ENCODE measurements around the gene C1QTNF2. TPM values are rescaled to one million over a fixed set of nuclear protein-coding genes. Genes with fewer than 3 reads are reported as not detected.
"Not testable (repeated sequence)": the region's sequence is repeated elsewhere in the genome, so short reads cannot be mapped to it uniquely, and the experiment has no call there.

C1QTNF2 gene
- total RNA-seq, 1 donor from 2014 or later = 3.7 TPM

- Histone ChIP-seq H3K4me3 (no peak overlapping the region), H3K27me3 (no peaks in the 10 kb centered on the region), H3K27ac (no peak overlapping the region), H3K9me3 (no peaks in the 10 kb centered on the region), H3K4me1 (no peaks in the 10 kb centered on the region), H3K36me3 (no peaks in the 10 kb centered on the region)
- no peak for TF ChIP-seq CTCF (IDR thresholded peaks at IDR 0.05)
- DNase-seq (ENCODE audit: low spot score in 2 of 2) = no peak
- intact Hi-C loops (cut with DNase I) = no loop called here
These were observed 27.9 kb downstream of the C1QTNF2 start for GRCh38 chr5:160342413-160342941.

DNA sequence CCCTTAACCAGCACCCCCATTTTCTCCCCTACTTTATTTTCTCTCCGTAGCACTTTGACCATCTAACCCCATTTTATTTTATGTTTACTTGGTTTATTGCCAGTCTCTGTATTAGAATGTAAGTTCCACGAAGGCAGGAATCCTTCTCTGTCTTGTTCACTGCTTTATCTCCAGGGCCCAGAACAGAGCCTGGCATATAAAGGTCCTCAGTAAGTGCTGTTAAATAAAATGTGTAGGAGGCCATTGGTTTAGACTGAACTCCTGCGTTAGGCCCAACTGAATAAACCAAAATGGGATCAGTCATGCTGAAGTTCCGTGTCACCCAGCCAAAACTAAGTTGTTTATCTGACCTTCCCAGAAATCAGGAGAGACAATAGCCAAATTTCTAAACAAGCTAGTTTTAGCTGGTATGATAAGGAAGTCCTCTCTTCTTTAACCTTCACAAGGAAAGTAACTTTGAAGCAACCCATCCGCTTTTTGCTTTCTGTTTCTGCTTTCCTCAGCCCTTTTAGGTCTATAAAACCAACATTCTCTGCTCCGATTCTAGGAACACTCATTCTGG is 29.0 kb downstream of the C1QTNF2 start:
- Histone ChIP-seq H3K36me3 (no peaks in the 10 kb centered on the region), H3K4me1 (no peaks in the 10 kb centered on the region), H3K9me3 (no peaks in the 10 kb centered on the region), H3K27me3 (no peaks in the 10 kb centered on the region), H3K4me3 (no peak overlapping the region), H3K27ac (no peak overlapping the region)
- no peak for DNase-seq (ENCODE audit: low spot score in 2 of 2)
- intact Hi-C loops (cut with DNase I) = no loop called here
- TF ChIP-seq CTCF (IDR thresholded peaks at IDR 0.05) = no peak

- H3K27ac ChIP-seq = not testable (repeated sequence)
These were observed 29.9 kb downstream of the C1QTNF2 start for GRCh38 chr5:160340513-160340912.

GRCh38 chr5:160339406-160340130 is 30.9 kb downstream of the C1QTNF2 start:
- no peak for DNase-seq (ENCODE audit: low spot score in 2 of 2)
- Histone ChIP-seq H3K4me3 (no peak overlapping the region), H3K9me3 (no peaks in the 10 kb centered on the region), H3K36me3 (no peaks in the 10 kb centered on the region), H3K27ac (no peak overlapping the region), H3K4me1 (no peaks in the 10 kb centered on the region), H3K27me3 (no peaks in the 10 kb centered on the region)
- no peak for TF ChIP-seq CTCF (IDR thresholded peaks at IDR 0.05)
- intact Hi-C loops (cut with DNase I) = no loop called here

More at GRCh38 chr5:160340513-160340912, 29.9 kb downstream of the C1QTNF2 start:
- DNase-seq (ENCODE audit: low spot score in 2 of 2); H3K4me1 ChIP-seq; H3K9me3 ChIP-seq; H3K4me3 ChIP-seq; H3K27me3 ChIP-seq; H3K36me3 ChIP-seq; intact Hi-C loops (cut with DNase I): not testable (repeated sequence)

DNA sequence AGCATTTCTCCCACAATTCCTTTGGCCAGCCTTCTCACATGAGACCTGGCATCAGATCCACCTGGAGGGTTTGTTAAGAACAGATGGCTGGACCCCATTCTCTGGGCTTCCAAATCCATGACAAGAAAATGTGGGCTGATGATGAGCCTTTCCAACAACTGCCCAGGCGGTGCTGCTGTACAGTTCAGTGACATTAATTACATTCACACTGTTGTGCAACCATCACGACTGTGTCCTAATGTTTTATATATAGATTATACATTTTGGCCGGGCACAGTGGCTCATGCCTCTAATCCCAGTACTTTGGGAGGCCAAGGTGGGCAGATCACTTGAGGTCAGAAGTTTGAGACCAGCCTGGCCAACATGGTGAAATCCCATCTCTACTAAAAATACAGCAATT is 35.7 kb downstream of the C1QTNF2 start:
- DNase-seq (ENCODE audit: low spot score in 2 of 2); intact Hi-C loops (cut with DNase I): not testable (repeated sequence)

DNA sequence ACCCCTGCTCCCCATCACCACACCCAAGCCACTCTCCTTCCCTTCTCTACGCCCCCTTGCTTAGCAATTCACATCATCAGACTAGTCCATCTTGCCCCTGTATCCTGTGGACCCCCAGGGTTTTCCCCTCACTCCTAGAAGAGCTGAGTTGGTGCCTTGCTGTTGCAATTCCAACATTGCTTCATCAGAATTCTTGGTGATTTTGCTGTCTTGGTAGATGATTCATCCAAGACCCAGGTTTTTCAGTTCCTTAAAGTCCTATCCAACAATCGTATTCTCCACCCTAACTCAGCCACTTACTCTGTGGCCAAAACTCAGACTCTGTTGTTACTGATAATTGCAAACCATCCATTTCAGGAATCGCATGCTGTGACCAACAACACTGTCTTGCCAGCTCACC is 36.7 kb downstream of the C1QTNF2 start:
- H3K27ac ChIP-seq = no peak overlapping the region
- no peaks in the 10 kb centered on the region for H3K27me3 ChIP-seq
- H3K4me1 ChIP-seq = no peaks in the 10 kb centered on the region
- DNase-seq (ENCODE audit: low spot score in 2 of 2) = no peak
- no peaks in the 10 kb centered on the region for H3K36me3 ChIP-seq
- no peak overlapping the region for H3K4me3 ChIP-seq
- no peaks in the 10 kb centered on the region for H3K9me3 ChIP-seq
- no peak for TF ChIP-seq CTCF (IDR thresholded peaks at IDR 0.05)
- intact Hi-C loops (cut with DNase I) = no loop called here

More for the DNA sequence above, 35.7 kb downstream of the C1QTNF2 start:
- not testable (repeated sequence) for H3K4me1 ChIP-seq, H3K4me3 ChIP-seq, H3K9me3 ChIP-seq, H3K27me3 ChIP-seq, H3K27ac ChIP-seq, H3K36me3 ChIP-seq
